Cardiac ventricle fibroblast (primary cell): Measurements from ENCODE around the gene PCDHA7. TPM values are rescaled to one million over a fixed set of nuclear protein-coding genes. Genes with fewer than 3 reads are reported as not detected.

ENCODE experiments used
- total RNA-seq: library from RNA; depleted of rRNA; stranded (reverse); fragments of >200 nt; gene quantifications from 2 replicates; pipeline ENCODE4 v1.2.3, GENCODE V29; 2015

Gene PCDHA7
- total RNA-seq, 1 donor from 2014 or later, result 0.15 TPM

Other genes starting within 250 kb of the PCDHA7 start
- 0.15 and 1.3 TPM in 2 replicates for gene CD14, start 201.1 kb upstream of the PCDHA7 start, total RNA-seq
- gene TMCO6, start 194.8 kb upstream of the PCDHA7 start, total RNA-seq, result 26.7 and 72.8 TPM in 2 replicates
- gene NDUFA2, start 186.6 kb upstream of the PCDHA7 start, total RNA-seq, result 47.4 and 58.0 TPM in 2 replicates
- gene IK, start 186.4 kb upstream of the PCDHA7 start, total RNA-seq, result 62.4 and 66.5 TPM in 2 replicates
- 15.8 and 18.2 TPM in 2 replicates for gene WDR55, start 169.4 kb upstream of the PCDHA7 start, total RNA-seq
- not detected in 2 replicates for gene DND1, start 160.7 kb upstream of the PCDHA7 start, total RNA-seq
- gene HARS1, start 142.9 kb upstream of the PCDHA7 start, total RNA-seq, result 43.6 and 55.7 TPM in 2 replicates
- 20.3 and 21.3 TPM in 2 replicates for gene HARS2, start 142.8 kb upstream of the PCDHA7 start, total RNA-seq
- 18.2 and 25.1 TPM in 2 replicates for gene ZMAT2, start 133.8 kb upstream of the PCDHA7 start, total RNA-seq
- gene PCDHA1, start 48.1 kb upstream of the PCDHA7 start, total RNA-seq, result 0.05 TPM in 1 of 2 replicates, not detected in the other
- gene PCDHA2, start 39.4 kb upstream of the PCDHA7 start, total RNA-seq, result not detected in 2 replicates
- gene PCDHA3, start 33.2 kb upstream of the PCDHA7 start, total RNA-seq, result 0.10 and 0.25 TPM in 2 replicates
- 0.24 and 0.31 TPM in 2 replicates for gene PCDHA4, start 27.2 kb upstream of the PCDHA7 start, total RNA-seq
- not detected in 2 replicates for gene PCDHA5, start 12.7 kb upstream of the PCDHA7 start, total RNA-seq
- 0.37 and 0.64 TPM in 2 replicates for gene PCDHA6, start 6.3 kb upstream of the PCDHA7 start, total RNA-seq
- gene PCDHA8, start 6.9 kb downstream of the PCDHA7 start, total RNA-seq, result 0.06 TPM in 1 of 2 replicates, not detected in the other
- 0.05 TPM in 1 of 2 replicates, not detected in the other for gene PCDHA9, start 14.1 kb downstream of the PCDHA7 start, total RNA-seq
- 0.06 and 0.59 TPM in 2 replicates for gene PCDHA10, start 21.6 kb downstream of the PCDHA7 start, total RNA-seq
- not detected in 2 replicates for gene PCDHA11, start 34.7 kb downstream of the PCDHA7 start, total RNA-seq
- gene PCDHA12, start 41.0 kb downstream of the PCDHA7 start, total RNA-seq, result 0.06 and 0.34 TPM in 2 replicates
- 0.39 TPM in 1 of 2 replicates, not detected in the other for gene PCDHA13, start 47.9 kb downstream of the PCDHA7 start, total RNA-seq
- gene PCDHAC1, start 92.0 kb downstream of the PCDHA7 start, total RNA-seq, result 0.25 TPM in 1 of 2 replicates, not detected in the other
- 0.12 and 0.15 TPM in 2 replicates for gene PCDHAC2, start 132.2 kb downstream of the PCDHA7 start, total RNA-seq
- not detected in 2 replicates for gene PCDHB1, start 217.1 kb downstream of the PCDHA7 start, total RNA-seq